MV-4-11 (cell line): Measurements from ENCODE around the gene G6PD.
"Not testable (repeated sequence)": the region's sequence is repeated elsewhere in the genome, so short reads cannot be mapped to it uniquely, and the experiment has no call there.

Experiments
- DNase-seq: peaks from one replicate; lab custom pipeline; 2025; lab: John Stamatoyannopoulos, UW

G6PD gene

GRCh38 chrX:154542723-154543424, 3.8 kb downstream of the G6PD start:
- peak; percentile 82 for DNase-seq

DNA sequence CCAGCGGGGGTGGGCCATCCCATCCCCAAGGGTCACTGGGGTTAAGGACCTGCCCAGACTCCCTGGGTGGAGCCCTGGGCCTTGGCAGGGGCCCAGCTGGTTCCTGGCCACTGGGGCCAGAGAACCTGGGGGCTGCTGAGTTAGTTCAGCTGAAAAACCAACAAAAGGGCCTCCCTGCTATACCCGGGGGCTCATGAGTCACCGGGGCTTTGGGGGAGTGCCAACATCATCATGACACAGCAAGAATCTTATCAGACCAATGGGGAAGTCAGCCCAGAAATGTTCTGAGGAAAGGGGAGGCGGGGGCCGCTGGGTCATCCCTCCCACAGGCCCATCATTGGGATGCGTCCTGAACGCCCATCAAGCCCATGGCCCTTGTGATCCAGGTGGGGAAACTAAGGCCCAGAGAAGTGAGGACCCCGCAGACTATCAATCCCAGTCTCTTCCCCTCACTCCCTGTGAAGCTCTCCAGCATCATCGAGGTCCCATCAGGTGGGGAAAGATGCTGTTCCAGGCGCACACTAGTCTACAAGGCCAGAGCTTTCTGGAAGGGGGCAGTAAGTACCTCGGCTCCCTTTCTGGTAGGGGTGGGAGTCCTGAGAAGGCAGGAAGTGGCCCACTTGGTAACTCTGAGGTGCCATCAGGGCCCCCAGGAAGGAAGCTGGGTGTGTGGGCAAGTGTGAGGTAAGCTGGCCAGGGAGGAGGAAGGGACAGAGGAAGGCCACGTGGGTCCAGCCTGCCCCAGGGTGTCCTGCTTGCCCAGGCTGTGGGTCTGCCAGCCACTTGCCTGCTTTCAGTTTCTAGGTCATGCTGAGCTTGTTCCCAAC, 4.5 kb downstream of the G6PD start:
- DNase-seq, result peak; percentile 73

DNA sequence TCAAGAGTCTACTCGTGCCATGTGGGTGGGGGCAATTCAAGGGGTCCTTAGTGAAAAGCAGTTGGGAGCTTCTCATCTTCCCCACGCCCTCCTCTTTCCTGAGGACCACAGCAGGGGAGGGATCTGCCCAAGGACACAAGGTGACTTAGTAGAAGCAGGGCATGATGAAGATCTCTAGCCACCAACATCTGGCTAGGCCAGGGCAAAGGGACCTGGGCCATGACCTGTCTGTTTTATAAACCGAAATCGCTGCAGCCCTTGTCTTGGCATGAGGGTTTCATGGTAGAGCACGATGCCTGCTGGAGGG, 5.1 kb downstream of the G6PD start:
- DNase-seq, result no peak

- DNase-seq, result no peak
Observed at GRCh38 chrX:154540897-154541535, 5.6 kb downstream of the G6PD start.

- DNase-seq, result not testable (repeated sequence)
Observed at GRCh38 chrX:154540365-154540764, 6.3 kb downstream of the G6PD start.

DNA sequence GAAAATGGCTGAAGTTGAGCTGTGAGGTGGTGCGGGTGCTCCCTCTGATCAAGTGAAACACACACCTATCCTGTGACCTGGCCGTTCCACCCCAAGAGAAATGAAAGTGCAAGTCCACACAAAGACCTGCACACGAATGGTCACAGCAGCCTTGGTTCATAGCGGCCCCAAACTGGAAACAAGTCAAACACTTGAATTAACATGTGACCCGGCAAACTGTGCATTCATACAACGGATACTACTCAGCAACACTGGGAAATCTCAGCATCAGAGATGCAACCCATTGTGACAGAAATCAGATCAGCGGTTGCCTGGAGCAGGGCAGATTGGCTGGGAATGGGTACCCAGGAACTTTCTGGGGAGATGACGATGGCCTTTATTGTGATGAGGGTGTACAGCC, 7.6 kb downstream of the G6PD start:
- DNase-seq, result no peak

- no peak for DNase-seq
Observed at GRCh38 chrX:154535892-154536291, 10.8 kb downstream of the G6PD start.

GRCh38 chrX:154534526-154535322, 11.9 kb downstream of the G6PD start:
- DNase-seq, result peak; percentile 82

DNA sequence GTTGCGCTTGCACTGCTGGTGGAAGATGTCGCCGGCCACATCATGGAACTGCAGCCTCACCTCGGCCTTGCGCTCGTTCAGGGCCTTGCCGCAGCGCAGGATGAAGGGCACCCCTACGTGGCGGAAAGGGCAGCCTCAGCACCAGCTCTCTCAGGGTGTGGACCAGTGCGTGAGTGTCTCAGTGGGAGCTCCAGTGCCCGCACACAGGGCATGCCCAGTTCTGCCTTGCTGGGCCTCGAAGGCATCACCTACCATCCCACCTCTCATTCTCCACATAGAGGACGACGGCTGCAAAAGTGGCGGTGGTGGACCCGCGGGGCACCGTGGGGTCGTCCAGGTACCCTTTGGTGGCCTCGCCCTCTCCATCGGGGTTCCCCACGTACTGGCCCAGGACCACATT, 14.0 kb downstream of the G6PD start:
- no peak for DNase-seq

DNA sequence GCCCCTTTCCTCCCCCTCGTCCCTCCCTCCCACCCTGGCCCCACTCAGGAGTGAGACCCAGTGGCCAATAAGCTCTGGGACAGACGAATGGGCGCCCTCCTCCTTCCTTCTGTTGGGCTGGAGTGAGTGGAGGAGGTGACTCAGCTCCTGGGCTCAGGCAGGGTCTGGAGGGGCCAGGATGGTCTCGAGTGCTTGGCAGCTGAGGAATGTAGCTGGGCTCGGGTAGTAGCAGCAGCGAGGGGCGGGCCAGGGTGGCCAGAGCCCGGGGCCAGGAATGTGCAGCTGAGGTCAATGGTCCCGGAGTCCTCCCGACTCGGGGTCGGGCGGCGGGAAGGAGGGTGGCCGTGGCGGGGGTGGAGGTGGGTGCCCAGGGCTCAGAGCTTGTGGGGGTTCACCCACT, 15.0 kb downstream of the G6PD start:
- no peak for DNase-seq

- no peak for DNase-seq
Observed at GRCh38 chrX:154530286-154530685, 16.4 kb downstream of the G6PD start.

- no peak for DNase-seq
Observed at GRCh38 chrX:154529206-154529612, 17.4 kb downstream of the G6PD start.

- peak; percentile 74 for DNase-seq
Observed at GRCh38 chrX:154526901-154527675, 19.6 kb downstream of the G6PD start.

DNA sequence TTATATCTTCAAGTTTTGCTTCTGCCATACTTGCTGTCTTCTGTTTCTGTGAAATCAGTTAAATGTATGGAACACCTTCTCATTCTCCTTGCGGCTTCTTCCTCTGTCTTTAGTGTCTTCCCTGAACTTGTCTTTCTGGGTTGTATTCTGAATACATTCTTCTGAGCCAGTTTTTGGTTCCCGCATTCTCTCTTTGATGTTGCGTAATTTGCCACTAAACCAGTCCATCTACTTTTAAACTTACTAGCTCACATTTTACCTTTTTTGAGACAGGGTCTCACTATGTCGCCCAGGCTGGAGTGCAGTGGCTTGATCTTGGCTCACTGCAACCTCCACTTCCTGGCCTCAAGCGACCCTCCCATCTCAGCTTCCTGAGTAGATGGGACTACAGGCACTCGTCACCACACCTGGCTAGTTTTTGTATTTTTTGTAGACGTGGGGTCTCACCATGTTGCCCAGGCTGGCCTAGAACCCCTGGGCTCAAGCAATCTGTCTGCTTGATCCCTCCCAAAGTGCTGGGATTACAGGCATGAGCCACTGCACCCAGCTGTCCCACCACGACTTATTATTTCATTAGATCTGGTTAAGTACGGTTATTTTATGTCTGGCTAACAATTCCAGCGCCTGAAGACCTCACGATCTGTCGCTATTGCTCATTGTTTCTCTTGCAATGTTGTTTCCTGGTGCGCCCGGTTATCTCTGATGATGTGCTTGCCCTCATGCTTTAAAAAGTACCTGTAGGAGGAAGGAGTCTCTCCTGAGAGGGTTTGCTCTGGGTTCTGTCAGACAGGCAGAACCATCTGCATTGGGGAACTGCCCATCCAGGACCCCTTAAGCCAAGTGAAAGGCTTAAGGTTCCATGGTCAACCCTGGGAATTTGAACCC, 20.8 kb downstream of the G6PD start:
- peak; percentile 3 for DNase-seq

- no peak for DNase-seq
Observed at GRCh38 chrX:154519389-154519788, 27.3 kb downstream of the G6PD start.

DNA sequence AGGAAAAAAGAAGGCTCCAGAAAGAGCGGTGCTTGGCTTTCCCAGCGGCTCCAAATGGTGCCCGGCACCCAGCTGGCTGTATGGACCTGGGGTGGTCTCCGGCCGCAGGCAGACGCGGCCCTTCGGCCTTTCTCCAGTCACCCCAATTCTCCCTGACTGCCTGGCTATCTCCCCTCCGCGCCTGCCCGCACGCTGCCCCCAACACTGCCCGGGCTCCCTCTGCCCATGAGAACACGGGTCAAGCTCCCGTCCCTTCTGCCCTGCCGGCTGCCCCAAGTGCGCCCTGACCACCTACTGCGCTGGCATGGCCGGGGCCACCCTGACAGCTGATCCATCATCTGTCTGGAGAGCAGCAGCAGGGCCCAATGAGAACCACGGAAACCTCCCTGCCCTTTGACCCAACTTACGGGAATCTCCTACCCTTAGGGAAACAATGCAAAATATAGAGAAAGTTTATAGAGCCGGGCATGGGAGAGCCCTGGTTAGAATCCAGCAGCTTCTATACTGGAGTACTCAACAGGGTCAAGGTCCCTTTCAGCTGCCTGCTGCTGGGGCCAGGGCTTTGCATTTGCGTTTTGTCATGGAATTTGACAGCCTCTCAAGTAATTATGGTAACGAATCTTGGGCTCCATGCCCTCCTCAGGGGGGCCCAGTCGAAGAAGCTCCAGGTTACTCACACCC, 29.4 kb downstream of the G6PD start:
- no peak for DNase-seq

DNA sequence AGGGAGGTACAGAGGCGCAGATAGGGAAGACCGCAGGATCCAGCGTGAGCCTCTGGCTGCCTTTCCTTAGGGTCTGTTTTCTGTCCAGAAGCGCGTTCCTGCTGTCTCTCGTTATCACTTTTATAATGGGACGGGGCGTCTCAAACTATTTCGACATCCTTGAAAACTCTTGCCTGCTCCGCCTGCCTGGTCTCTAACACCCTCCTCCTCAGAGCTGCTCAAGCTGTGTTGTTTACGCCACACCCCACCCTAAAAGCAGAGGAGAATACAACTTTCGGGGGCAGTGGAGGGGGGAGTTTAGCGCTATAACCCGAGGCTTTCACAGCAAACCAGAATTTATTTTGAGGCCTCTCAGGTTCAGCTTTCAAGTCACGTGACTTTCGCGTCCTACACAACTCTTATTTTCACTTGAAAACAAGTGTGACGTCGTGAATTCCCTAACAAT, 30.0 kb downstream of the G6PD start:
- DNase-seq, result no peak

GRCh38 chrX:154515966-154516655, 30.5 kb downstream of the G6PD start, which contains the start of gene FAM3A:
FAM3A (minus strand) TSS chrX:154516232; CDS start chrX:154515772, 460 bp downstream.
- peak; percentile 79 for DNase-seq
